Measurements from ENCODE around the gene IGSF6. TPM values are rescaled to one million over a fixed set of nuclear protein-coding genes. Genes with fewer than 3 reads are reported as not detected.

The IGSF6 gene
- total RNA-seq, 1 donor from 2014 or later, result 0.76 TPM

DNA sequence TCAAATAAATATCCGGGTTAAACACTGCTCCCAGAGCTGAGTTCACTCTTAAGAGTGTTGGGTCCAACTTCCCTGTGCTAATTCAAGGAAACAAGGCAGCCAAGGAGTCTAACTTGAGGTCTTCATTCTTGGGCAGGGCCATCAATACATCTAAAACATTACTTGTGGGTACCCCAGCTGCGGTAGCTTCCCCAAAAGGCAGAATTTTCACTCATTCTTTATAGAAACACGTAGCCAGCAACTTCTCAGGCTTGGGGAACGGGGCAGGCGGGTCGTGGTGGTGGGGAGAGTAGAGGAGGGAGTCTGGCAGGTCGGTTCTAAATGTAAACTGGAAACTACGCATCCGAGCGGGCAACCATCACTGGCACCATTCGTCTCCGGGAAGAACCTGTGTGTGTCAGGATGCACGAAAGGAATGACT is 53.7 kb downstream of the IGSF6 start:
- peak; percentile 10 for ATAC-seq

- no peak for ATAC-seq
Measured at GRCh38 chr16:21598206-21598605, 54.2 kb downstream of the IGSF6 start.

DNA sequence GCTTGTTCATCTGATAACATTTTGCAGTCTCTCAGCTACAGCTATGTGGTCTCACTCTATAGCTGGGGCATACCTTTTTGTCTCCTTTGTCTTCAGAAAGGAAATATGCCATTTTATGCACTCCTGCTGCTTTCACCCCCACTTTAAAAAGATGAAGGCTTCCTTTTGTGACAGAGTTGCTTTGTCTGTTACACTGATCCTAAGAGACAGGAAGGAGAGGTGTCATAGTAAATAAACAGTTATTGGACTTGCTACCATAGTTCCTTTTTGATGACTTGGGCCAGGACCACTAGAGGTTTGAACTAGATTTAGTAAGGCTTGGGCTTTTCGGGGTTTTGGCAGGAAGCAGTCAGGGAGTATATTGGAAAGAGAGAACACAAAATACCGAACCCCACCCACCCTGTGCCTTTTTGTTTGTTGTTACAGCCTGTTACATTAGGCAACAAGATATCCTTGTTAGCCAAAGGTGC is 54.8 kb downstream of the IGSF6 start:
- no peak for ATAC-seq

DNA sequence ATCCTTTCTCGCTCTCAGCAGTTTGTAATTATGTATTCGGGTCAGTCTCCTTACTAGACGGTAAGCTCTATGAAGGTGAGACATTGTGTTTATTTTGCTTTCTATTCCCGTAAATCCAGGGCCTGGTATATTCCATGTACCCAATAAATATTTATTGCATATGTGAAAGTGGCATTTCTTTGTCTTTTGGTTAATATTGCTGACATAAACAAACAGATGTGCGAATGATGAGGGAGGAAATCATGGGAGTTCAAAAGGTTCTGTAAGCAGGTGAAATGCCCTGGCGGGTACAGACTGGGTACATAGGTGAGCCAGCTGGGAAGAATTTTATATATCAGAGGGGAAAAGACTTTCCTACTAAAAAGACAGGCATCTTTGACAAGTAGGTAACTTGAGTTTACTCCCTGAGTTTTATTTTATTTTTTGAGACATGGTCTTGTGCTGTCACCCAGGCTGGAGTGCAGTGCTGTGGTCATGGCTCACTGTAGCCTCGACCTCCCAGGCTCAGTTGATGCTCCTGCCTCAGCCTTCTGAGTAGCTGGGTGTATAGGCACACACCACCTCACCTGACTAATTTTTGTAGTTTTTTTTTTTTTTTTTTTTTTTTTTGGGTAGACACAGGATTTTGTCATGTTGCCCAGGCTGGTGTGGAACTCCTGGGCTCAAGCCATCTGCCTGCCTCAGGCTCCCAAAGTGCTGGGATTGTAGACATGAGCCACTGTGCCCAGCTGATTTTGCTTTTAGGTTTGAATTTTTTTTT is 58.7 kb downstream of the IGSF6 start:
- ATAC-seq, result no peak

DNA sequence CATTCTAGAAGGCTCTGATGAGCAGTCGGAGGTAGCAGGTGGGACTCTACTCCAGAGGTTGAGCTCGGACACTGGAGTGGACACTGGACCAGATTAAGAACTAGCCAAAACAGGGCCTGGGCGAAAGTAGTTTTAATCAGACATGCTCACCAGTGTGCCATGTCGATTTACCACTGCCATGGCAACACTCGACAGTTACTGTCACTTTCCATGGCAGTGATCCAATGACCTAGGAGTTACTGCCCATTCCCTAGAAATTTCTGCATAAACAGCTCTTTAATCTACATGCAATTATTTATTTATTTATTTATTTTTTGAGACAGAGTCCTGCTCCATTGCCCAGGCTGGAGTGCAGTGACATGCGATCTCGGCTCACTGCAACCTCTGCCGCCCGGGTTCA is 60.2 kb downstream of the IGSF6 start:
- ATAC-seq, result no peak

GRCh38 chr16:21590796-21591195 is 61.6 kb downstream of the IGSF6 start:
- ATAC-seq, result no peak

DNA sequence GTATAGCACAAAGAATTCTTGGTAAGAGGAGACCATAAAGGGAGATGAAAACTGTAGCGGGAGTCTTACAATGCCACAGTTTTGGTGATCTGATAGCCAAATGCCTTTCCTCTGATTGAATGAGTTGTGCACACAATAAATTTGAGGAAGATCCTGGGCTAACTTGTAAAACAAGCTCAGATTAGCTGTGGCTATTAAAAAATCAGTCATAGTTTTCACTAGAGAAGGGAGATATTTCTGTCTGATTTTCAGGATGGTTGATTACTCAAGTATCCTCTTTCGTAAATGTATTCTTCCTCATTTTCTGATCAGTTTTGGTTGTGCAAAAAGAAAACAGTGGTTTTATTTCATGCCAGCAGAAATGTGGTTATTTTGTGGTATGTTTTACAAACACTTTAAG is 62.1 kb downstream of the IGSF6 start:
- peak; percentile 27 for ATAC-seq

GRCh38 chr16:21589551-21589950 is 62.9 kb downstream of the IGSF6 start:
- ATAC-seq, result no peak

Other genes with a start within 250 kb of the IGSF6 start
- 89.2 TPM for gene METTL9, start 53.0 kb downstream of the IGSF6 start, total RNA-seq
- gene OTOA, start 11.4 kb upstream of the IGSF6 start, total RNA-seq, result 0.04 TPM
- gene NPIPB4, start 205.1 kb upstream of the IGSF6 start, total RNA-seq, result 81.5 TPM

All from esophagus mucosa (tissue), 1 donor.